ENCODE measurements around the gene NFATC4. TPM values are rescaled to one million over a fixed set of nuclear protein-coding genes. Genes with fewer than 3 reads are reported as not detected.
A peak's percentile ranks its signal among the peaks of the same experiment; 100 is the strongest.
"Not testable (repeated sequence)": the region's sequence is repeated elsewhere in the genome, so short reads cannot be mapped to it uniquely, and the experiment has no call there.

NFATC4 gene
- total RNA-seq, 1 donor from 2014 or later: 130 TPM

DNA sequence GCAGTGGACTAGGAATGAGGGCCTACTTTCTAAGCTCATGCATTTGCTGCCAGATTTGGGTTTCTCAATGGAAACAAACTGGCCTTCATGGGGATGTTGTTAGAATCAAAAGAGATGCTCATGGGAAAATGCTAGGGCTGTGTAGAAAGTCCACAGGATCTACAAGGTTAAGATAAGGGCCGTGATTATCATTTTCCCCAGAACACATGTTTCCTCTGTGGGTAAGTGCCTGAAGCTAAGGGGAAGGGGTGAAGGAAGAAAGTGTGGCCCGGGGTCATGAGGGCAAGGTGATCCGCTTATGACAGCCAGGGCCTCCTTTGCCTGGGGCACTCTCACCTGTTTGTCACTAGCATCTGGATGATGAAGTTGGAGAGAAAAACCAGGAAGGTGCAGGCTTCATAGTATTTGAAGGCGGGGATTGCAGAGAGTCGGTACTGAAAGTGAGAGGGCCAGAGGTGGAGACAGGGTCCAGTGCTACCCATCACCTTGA is 42.9 kb upstream of the NFATC4 start:
- no peak for DNase-seq (ENCODE audit: extremely low spot score, unreplicated experiment)

DNA sequence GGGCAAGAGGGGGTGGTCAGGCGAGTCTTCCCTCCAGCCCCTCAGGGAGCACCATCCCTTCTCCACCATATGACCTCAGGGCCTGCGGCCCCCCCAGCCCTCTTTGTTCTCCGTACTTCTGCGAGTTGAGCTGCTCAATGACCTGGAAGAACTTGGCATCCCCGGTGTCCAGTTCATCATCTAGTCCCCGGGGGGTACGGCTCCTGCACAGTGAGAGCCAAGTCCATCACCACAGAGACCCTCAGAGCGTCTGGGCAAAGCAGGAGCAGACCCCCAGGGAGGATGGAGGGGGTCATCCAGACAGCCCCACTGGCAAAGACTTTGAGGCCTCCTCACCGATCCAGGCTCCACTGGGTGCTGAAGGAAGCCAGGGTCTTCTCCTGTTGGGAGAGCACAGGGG is 42.0 kb upstream of the NFATC4 start:
- Mint-ChIP-seq H3K9me3 (no peaks in the 10 kb centered on the region), H3K36me3 (no peaks in the 10 kb centered on the region), H3K4me3 (no peak overlapping the region), H3K4me1 (ENCODE audit: unreplicated experiment) (peaks cover 4% of the 10 kb centered on the region), H3K27me3 (peaks cover 31% of the 10 kb centered on the region), H3K27ac (no peak overlapping the region)
- DNase-seq (ENCODE audit: extremely low spot score, unreplicated experiment): no peak
- TF ChIP-seq, protein P1, sequence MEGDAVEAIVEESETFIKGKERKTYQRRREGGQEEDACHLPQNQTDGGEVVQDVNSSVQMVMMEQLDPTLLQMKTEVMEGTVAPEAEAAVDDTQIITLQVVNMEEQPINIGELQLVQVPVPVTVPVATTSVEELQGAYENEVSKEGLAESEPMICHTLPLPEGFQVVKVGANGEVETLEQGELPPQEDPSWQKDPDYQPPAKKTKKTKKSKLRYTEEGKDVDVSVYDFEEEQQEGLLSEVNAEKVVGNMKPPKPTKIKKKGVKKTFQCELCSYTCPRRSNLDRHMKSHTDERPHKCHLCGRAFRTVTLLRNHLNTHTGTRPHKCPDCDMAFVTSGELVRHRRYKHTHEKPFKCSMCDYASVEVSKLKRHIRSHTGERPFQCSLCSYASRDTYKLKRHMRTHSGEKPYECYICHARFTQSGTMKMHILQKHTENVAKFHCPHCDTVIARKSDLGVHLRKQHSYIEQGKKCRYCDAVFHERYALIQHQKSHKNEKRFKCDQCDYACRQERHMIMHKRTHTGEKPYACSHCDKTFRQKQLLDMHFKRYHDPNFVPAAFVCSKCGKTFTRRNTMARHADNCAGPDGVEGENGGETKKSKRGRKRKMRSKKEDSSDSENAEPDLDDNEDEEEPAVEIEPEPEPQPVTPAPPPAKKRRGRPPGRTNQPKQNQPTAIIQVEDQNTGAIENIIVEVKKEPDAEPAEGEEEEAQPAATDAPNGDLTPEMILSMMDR (conservative IDR thresholded peaks at IDR 0.05): no peak

More for the DNA sequence above, 42.9 kb upstream of the NFATC4 start:
- H3K4me3 Mint-ChIP-seq: no peak overlapping the region
- H3K9me3 Mint-ChIP-seq: no peaks in the 10 kb centered on the region
- H3K27me3 Mint-ChIP-seq: peaks cover 29% of the 10 kb centered on the region
- peak overlapping the region; percentile 53 for H3K27ac Mint-ChIP-seq
- H3K36me3 Mint-ChIP-seq: no peaks in the 10 kb centered on the region
- TF ChIP-seq, protein P1 (conservative IDR thresholded peaks at IDR 0.05): no peak
- H3K4me1 Mint-ChIP-seq (ENCODE audit: unreplicated experiment): peaks cover 4% of the 10 kb centered on the region

DNA sequence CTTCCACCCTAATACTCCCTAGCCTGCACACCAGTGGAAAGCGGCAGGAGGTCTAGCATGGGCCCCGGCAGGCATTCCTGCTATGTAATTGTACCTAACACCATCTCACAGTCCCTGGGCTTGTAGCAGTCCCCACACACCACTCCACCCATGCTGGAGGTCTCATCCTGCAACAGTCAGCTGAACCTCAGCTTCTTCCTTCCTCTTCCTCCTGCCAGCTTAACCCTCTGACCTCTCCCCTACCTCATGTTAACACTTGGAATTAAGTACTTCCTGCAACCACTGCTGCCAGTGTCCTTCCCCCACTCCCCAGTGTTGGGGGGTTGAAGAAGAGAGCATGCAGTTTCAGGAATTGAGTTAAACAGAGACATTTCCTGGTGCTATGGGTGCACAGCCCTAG is 40.7 kb upstream of the NFATC4 start:
- Mint-ChIP-seq H3K27ac (no peak overlapping the region), H3K9me3 (no peaks in the 10 kb centered on the region), H3K36me3 (no peaks in the 10 kb centered on the region), H3K27me3 (peaks cover 34% of the 10 kb centered on the region), H3K4me1 (ENCODE audit: unreplicated experiment) (peaks cover 8% of the 10 kb centered on the region), H3K4me3 (no peak overlapping the region)
- DNase-seq (ENCODE audit: extremely low spot score, unreplicated experiment): no peak
- TF ChIP-seq, protein P1 (conservative IDR thresholded peaks at IDR 0.05): no peak

- Mint-ChIP-seq H3K4me1 (ENCODE audit: unreplicated experiment) (peaks cover 13% of the 10 kb centered on the region), H3K27me3 (peaks cover 36% of the 10 kb centered on the region)
- not testable (repeated sequence) for H3K9me3 Mint-ChIP-seq; DNase-seq (ENCODE audit: extremely low spot score, unreplicated experiment); H3K27ac Mint-ChIP-seq; H3K4me3 Mint-ChIP-seq; H3K36me3 Mint-ChIP-seq
- TF ChIP-seq, protein P1 (conservative IDR thresholded peaks at IDR 0.05): peak; percentile 77
Measured at GRCh38 chr14:24327914-24328313, 40.1 kb upstream of the NFATC4 start.

- DNase-seq (ENCODE audit: extremely low spot score, unreplicated experiment): no peak
- Mint-ChIP-seq H3K9me3 (no peaks in the 10 kb centered on the region), H3K36me3 (no peaks in the 10 kb centered on the region), H3K27me3 (peaks cover 42% of the 10 kb centered on the region), H3K27ac (no peak overlapping the region), H3K4me3 (no peak overlapping the region), H3K4me1 (ENCODE audit: unreplicated experiment) (peaks cover 13% of the 10 kb centered on the region)
- TF ChIP-seq, protein P1 (conservative IDR thresholded peaks at IDR 0.05): no peak
Measured at GRCh38 chr14:24329073-24329663, 38.8 kb upstream of the NFATC4 start.

All from type B pancreatic cell (in vitro differentiated cells).